Neural cell (in vitro differentiated cells): ENCODE data around the gene DNAJC3.

Experiments used
- EP300 ChIP-seq: fragments of 450-650 bp; conservative IDR thresholded peaks from 2 replicates; pipeline ENCODE4 v1.6.1; 2014; ENCODE audit warnings: antibody characterized with exemption, mild to moderate bottlenecking, moderate library complexity; ENCODE audit not compliant: poor library complexity, severe bottlenecking
- TF ChIP-seq, protein P1 (sequence below): fragments of 450-650 bp; IDR thresholded peaks from 2 replicates; pipeline ENCODE4 v1.5.1; 2014; ENCODE audit warnings: antibody characterized with exemption, mild to moderate bottlenecking, moderate library complexity; ENCODE audit not compliant: poor library complexity, severe bottlenecking

DNA sequence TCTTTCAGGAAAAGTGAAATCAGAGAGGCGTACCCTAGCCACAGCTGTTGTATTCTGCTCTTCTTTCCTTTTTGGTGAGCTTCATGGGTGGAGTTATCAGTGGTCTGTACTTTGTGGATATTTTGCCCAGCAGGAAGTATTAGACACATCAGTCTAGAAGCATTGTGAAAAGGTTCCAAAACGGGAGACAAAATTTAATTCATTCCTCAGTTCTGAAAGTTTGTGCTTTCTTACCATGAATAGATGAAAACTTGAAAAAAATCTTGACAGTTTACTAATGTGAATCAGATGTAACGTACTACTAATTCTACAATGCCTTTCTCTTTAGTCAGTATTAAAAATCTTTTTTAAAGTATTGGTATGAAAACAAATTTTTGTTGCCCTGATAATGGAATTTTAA is 116.8 kb downstream of the DNAJC3 start:
- no peak for TF ChIP-seq EP300
- TF ChIP-seq, protein P1, sequence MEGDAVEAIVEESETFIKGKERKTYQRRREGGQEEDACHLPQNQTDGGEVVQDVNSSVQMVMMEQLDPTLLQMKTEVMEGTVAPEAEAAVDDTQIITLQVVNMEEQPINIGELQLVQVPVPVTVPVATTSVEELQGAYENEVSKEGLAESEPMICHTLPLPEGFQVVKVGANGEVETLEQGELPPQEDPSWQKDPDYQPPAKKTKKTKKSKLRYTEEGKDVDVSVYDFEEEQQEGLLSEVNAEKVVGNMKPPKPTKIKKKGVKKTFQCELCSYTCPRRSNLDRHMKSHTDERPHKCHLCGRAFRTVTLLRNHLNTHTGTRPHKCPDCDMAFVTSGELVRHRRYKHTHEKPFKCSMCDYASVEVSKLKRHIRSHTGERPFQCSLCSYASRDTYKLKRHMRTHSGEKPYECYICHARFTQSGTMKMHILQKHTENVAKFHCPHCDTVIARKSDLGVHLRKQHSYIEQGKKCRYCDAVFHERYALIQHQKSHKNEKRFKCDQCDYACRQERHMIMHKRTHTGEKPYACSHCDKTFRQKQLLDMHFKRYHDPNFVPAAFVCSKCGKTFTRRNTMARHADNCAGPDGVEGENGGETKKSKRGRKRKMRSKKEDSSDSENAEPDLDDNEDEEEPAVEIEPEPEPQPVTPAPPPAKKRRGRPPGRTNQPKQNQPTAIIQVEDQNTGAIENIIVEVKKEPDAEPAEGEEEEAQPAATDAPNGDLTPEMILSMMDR = no peak
